GM21825 (cell line): ENCODE measurements around the gene KIRREL1.

Source experiments
- ATAC-seq: cut with Tn5 transposase; IDR thresholded peaks from one replicate; pipeline ENCODE4 v1.9.1; 2021; ENCODE audit warnings: mild to moderate bottlenecking, moderate library complexity; ENCODE audit not compliant: unreplicated experiment

The KIRREL1 gene

DNA sequence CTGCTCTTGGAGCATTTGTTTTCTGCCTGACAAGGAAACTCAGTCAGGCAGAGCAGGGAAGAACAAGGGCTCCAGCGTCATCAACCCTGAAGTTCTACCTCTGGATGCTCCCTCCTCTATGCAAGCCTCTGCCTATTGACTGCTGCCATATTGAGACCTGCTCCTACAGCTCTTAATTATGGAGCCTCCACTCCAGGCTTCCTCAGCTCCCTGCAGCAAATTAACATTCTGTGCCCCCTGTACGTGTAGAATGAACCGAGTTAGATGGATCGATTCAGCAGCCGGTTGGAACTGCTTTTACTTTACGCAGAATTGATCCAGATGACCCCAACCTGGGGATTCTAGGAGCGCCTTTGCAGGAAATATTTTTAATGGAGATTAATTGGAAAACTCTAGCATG is 68.7 kb downstream of the KIRREL1 start:
- ATAC-seq = no peak

DNA sequence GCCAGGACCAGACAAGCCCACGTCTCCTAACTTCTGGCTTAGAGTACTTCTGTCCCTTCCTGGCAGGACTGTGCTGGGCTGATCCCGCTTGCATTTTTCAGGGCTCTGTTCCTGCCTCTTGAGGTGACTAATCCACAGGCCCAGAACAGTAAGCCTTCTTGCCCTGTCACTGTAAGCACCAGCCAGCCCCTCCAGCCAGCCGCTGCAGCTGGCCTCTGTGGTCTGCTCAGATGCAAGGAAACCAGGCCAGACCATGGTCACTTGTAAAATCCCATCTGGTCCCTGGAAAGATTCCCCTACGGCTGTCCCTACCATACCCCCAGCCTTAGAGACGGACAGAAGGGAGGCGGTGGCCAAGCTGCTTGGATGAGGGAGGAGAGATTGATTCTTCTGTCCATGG is 74.2 kb downstream of the KIRREL1 start:
- ATAC-seq = no peak

DNA sequence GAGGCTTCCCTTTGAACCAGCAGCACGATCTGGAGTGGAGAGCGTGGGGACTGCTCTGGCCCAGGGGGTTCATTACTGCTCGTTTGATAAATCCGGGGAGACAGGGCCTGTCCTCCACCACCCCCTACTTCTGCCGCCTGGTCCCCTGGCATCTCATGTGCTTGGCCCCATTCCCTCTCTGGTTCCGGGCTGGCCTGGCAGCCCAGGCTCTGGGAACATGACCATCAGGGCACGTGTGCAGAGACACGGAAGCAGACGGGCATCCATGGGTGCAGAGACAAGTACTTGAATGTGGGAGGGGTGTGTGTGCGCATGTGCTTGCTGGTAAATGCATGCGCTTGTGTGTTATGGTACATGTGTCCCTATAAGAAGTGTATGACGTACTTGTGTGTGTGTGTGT is 75.5 kb downstream of the KIRREL1 start:
- ATAC-seq = no peak

DNA sequence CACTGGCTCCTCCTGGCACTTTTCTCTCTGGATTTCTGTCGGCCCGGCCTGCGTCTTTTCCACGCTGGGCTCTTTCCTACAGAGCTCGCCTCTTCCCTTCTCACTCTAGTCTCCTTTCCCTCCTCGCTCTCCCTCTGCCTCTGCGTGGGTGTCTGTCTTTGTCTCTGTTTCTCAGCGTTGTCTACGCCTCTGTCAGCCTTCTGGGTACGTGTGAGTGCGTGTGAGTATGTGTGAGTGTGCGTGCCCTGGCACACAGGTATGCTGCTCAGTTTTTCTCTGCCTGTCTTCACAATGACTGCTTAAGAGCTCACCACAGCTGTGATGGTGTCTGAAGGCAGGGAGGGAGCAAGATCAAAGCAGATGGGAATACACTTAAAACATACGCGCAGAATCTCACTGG is 77.7 kb downstream of the KIRREL1 start:
- no peak for ATAC-seq

DNA sequence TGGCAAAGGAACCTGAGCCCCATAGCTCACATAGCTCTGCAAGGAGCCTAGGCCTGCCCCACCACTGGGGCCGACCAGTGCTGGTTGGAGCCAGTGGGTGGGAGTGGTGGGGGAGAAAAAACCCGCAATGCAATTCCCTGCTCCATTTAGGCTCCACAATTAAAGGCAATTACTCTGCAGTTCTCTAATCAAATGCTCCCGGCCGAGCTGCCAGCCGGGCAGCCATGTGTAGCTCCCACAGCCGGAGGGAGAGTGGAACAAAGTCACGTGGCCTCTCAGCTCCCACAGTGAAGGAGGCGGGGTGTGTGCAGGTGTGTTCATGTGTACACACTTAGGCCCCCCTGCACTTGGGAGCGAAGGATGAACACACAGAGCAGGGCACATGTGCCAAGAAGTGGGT is 81.6 kb downstream of the KIRREL1 start:
- no peak for ATAC-seq

DNA sequence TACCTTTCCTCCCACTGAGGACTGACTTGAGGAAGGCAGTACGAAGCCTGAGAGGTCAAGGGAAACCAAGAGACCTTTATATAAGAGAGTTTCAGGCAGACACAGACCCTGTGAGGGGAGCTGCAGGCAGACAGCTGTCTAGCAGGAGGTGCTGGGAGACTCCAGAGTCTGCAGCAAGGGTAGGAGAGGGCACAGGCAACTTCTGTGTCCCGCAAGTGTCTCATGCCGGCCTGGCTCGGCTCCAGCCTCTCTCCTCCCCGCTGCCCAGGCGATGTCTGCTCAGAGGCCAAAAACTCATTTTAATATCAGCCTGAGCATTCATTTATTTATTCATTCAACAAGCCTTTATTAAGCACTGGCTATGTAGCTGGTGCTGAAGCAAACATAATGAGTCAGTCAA is 83.0 kb downstream of the KIRREL1 start:
- no peak for ATAC-seq

DNA sequence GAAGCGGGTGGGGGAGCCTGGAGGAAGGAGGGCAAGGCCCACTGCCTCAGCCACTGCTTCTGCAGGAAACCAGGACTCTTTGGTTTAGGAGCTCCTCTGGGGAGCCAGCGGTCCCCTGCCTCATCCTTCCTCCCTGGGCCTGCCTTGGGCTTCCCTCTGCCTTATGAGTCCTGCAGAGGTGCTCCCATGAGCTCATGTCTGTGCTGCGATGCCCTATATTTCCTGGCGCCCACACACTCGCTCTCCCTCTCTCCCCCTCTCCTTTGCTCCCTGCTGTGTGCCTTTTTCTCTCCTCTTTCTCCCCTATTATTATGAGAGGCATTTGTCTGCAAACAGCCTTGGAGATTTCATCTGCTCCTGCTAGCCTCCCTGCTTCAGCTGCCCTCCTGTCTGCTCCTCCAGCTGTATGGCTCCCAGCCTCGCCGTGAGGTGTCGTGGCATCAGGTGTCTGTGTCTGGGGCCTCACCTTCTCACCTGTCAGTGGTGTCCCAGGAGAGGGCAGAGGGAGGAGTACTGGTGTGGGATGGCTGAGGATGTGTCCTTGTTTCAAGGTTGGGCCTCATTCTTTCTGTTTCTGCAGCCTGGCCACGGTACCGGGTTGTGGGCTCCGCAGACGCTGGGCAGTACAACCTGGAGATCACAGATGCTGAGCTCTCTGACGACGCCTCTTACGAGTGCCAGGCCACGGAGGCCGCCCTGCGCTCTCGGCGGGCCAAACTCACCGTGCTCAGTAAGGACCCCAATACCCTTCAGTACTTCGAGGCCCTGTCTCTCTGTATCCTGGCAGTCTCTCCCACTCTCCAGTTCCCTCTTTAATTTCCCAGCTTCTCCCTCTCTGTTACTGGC is 84.2 kb downstream of the KIRREL1 start:
- no peak for ATAC-seq

DNA sequence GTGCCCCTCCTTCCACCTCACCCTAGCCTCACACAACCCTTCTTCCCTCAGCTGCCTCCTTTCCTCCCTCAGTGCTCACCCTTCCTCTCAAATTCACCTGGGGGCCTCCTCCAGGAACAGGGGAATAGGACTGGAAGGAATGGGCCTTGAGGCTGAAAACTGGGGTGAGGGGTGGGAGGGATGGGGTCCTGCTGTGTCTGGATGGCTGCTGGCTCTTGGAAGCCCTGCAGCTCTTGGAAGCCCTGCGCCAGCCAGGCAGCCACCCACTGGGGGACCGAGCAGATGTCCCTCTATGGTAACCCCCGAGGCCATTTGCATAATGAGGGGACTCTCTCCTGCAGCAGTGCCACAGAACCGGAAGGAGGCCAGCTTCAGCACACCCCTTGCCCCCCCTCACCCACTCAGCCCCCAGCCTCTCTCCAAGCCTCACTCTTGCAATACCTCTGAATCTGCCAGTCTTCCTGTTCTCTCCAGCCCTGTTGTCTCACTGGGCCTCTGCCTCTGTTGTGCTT is 85.2 kb downstream of the KIRREL1 start:
- ATAC-seq = no peak

DNA sequence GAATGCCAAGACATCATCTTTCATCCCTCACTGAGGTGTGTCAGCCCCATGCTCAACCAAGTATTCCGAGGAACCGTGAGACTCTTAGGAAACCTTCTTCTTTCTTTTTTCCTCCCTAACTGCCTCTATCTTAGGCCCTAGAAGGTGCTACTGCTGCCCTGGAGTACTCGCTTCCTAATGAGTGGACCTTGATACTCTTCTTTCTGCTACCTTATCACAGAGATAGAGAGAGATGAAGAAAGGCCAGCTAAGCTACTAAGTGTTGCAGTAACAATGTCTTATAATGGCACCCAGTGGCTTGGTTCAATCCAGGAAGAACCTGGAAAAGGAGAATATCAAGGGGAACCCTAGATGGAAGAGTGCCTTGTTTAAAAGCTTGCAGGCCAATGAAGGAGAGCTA is 86.6 kb downstream of the KIRREL1 start:
- no peak for ATAC-seq

DNA sequence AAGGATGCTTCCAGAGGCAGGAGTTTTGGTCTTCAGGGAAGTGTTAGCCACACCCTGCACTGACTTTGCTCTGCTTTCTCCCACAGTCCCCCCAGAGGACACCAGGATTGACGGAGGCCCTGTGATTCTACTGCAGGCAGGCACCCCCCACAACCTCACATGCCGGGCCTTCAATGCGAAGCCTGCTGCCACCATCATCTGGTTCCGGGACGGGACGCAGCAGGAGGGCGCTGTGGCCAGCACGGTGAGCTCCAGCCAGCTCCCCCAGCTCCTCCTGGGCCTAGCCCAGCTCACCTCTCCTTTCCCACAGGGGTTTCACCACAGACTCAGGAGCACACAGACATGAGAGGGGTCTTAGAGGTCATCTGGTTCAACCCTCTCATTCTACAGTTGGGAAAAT is 90.9 kb downstream of the KIRREL1 start:
- no peak for ATAC-seq

DNA sequence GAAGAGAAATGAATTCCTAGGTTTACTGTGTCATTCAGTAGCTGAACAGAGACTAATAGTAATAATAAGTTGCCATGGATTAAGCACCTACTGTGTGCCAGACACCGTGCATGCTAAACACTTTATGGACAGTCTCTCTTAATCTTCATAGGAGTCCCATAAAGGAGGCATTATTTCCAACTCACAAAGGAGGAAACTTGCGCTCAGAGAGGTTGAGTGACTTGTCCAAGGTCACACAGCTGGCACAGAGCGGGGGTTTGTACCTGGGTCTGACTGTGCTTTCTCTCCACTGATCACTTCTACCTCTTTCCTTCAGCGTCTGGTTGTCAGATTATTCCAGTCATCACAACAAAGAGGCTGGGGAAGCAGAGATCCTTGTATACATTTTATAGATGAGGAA is 91.3 kb downstream of the KIRREL1 start:
- ATAC-seq = no peak

DNA sequence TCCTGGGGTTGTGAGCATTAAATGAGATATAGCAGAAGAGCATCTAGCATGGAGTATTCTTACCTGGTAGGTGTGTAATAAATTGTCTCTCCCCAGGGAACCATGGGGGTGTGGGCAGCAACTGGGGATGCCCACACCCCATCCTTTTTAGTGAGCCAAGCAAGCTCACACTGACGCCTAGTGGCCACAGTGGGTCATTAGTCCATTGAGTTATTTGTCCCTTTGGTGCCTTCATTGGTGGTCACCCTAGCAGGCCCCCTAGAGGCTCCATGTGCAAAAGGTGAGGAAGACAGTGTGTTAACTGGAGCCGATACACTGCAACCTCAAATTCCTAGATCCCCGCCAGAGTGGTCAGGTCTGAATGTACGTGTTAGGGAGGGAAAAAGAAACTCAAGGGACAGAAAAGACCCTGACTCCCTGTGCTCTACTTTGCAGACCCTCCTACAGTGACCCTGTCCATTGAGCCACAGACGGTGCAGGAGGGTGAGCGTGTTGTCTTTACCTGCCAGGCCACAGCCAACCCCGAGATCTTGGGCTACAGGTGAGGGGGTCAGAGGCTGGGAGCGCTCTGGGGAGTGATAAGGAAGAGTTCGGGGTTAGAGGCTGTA is 94.0 kb downstream of the KIRREL1 start:
- no peak for ATAC-seq

DNA sequence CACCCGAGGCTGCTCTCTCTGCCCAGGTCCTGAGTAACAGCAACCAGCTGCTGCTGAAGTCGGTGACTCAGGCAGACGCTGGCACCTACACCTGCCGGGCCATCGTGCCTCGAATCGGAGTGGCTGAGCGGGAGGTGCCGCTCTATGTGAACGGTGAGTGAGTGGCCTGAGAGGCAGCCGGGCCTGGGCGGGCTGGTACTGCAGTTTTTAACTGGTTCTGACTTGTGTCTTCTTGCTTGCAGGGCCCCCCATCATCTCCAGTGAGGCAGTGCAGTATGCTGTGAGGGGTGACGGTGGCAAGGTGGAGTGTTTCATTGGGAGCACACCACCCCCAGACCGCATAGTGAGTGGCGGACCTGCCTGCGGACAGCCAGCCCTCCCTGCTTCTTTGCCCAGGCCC is 96.0 kb downstream of the KIRREL1 start:
- ATAC-seq = no peak

DNA sequence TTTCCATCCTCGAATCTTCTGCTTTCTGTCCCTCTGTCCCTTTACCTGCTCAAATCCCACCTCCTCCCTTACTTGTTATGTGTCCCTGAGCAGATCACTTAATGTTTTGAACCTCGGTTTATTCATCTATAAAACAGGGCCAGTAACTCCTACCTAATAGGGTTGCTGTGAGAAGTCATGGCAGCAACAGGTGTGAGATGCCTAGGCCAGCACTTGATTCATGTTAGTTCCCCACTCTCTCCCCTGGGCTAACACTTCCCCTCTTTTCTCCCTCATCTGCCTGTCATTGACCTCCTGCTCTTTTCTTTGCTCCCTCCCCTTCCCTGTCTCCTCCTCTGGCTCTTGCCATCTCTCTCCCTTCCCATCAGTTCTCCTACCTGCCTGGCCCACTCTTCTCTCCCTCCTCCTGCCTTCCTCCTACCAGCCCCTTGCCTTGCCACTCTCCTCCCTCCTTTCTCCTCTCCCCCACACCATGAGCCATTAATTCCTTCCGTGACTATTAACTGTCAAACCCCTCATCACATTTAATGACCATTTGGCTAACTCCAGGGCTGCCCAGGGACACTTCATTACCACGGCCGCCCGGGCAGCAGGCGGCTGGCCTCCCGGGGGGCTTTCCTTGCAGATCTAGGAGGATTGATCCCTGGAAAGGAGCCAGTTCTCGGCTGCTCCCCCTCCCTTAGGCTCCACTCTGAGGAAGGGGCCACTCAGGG is 96.6 kb downstream of the KIRREL1 start:
- ATAC-seq = no peak

DNA sequence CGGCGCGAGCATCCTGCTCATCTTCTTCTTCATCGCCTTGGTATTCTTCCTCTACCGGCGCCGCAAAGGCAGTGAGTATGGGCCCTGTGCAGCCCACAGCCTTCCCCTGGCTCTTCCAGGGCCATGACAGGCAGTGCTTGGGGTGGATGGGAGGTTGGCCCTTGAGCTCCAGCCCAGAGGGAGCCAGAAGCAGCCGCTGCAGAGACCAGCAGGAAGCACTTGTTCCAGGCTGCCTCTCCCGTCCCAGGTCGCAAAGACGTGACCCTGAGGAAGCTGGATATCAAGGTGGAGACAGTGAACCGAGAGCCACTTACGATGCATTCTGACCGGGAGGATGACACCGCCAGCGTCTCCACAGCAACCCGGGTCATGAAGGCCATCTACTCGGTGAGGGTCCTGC is 99.9 kb downstream of the KIRREL1 start:
- ATAC-seq = no peak

DNA sequence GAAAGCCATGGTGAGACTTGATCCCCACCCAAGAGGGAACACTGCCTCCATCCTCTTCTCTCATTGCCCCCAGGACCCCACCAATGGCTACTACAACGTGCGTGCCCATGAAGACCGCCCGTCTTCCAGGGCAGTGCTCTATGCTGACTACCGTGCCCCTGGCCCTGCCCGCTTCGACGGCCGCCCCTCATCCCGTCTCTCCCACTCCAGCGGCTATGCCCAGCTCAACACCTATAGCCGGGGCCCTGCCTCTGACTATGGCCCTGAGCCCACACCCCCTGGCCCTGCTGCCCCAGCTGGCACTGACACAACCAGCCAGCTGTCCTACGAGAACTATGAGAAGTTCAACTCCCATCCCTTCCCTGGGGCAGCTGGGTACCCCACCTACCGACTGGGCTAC is 101.1 kb downstream of the KIRREL1 start:
- ATAC-seq = no peak

DNA sequence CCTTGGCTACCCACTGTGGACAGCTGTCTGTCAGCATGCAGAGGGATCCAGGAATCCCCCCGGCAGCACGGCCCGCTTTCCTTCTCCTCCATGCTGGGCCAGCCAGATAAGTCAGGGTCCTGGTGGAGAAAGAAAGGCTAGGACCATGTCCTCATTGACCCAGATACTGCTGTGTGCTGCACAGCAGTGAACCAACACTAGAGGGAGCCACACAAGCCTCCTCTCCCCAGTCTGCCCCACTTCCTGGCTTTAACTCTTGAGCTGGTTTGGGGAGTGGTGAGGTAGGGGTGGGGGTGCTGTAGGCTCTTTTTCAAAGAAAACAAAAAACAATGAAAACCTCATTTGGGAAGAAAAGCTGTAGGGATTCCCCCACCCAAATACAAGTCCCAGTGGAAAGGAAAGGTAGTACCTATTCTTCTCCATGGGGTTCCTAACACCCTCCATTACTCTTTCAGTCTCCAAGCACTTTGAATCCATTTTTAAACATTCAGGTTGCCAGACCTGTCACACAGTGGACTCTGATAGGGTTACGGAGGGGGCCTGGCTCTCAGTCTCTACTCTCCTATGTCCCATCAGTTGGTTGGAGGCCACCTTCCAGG is 102.4 kb downstream of the KIRREL1 start:
- no peak for ATAC-seq

DNA sequence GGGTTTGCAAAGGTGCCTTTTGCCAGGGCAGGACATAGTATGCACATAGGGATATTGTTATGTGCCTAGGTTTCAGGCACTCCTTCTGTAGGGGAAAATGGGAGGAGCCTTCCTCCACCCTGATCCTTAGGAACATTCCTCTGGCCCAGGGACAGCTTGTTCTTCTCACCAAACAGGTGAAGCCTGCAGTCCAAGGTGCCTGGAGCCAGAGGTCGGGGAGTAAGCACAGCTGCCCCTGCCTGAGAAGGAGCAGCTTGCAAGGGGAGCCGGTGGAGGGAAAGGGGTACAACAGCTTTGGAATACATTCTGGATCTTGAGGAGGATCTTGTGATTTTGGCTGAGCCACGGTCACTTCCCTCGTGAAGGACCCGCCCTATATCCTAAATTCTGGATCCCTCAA is 104.8 kb downstream of the KIRREL1 start:
- ATAC-seq = no peak

DNA sequence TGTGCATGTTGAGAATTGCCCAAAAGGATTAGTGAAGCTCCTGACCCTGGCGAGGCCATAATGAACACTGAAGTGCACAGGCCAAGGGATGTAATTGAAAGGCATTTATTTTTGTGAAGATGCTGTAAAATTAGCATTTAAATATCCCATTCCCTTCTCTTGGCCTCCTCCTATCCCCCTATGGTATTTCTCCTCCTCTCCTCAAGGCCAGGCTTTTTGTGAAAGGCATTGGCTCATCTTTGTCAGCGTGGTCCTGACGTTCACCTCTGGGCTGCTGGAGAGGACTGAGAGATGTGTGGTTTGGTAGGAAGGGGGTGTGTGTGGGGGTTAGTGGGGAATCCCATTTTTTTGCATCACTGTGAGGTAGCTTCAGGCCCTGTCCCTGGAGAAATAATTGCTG is 105.7 kb downstream of the KIRREL1 start:
- ATAC-seq = no peak

DNA sequence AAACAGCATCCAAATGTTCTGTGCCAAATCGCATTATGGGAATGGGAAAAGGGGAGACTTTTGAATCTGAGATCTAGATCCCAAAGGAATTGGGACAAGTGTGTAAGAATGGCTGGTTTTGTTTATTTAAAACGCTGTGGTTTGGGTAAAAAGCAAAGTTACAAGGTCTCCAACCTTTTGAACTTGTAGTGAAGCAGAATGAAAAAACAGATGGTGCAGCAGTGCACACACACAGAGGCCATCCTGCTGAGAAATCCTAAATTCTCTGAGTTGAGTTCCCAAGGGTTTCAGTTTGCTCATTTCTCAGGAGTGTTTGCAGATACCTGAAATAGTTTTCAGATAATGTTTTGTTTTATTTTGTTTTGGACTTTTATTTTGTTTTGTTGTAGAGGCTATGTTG is 107.1 kb downstream of the KIRREL1 start:
- ATAC-seq = no peak

DNA sequence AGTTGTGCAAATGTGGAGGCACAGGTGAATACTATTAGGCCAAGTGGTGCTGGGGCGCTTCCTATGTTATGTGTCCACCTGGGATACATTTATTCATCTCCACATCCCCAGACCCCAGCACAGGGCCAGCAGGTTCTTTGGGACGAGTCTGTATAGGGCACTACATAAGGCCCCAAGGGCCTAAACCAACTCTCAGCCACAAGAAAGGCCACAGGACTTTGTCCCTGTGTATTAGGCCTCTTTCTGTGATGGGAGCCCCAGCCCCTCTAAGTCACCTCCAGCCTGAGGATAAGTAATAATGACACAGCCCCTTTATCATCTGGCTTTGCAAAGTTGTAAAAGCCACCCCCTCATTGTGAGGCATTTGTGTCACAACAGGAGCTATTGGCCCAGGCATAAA is 108.0 kb downstream of the KIRREL1 start:
- ATAC-seq = no peak

DNA sequence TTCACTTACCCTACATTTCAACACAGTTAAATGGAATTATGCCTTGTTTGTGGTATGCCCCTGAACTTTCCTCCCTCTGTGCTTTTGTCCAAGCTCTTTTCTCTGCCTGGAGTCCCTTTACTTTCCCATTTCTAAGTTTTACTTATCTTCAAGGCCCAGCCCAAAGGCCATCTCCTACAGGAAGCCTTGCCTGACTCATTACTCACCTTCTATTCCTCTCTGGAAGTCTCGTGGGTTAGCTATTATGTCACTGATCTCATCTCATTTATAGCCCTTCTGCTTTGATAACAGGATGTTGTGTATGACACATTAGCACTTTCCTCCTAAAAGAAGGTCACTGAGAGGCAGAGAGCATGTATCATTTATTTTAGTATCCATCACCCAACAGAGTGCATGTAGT is 108.5 kb downstream of the KIRREL1 start:
- ATAC-seq = no peak
